Right lobe of liver (tissue), 6 donors: ENCODE data around the gene STMP1. TPM values are rescaled to one million over a fixed set of nuclear protein-coding genes. Genes with fewer than 3 reads are reported as not detected.
A peak's percentile ranks its signal among the peaks of the same experiment; 100 is the strongest.
"Not testable (repeated sequence)": the region's sequence is repeated elsewhere in the genome, so short reads cannot be mapped to it uniquely, and the experiment has no call there.

ENCODE experiments used
- ATAC-seq, 4 donors: fragments of 200-7000 bp; cut with Tn5 transposase; one replicate each; pipeline ENCODE4 v1.9.1; 2020; ENCODE audit warnings: mild to moderate bottlenecking in 4 of 4, moderate library complexity in 4 of 4
- DNase-seq, 3 donors: peaks; one replicate each; pipeline ENCODE4 v3.0.0-alpha.2; 2020
- H3K27ac ChIP-seq, 3 donors: fragments of 200-600 bp; one replicate each; pipeline ENCODE4 v1.8.0; 2022
- H3K27me3 ChIP-seq, 2 donors: fragments of 200-600 bp; one replicate each; pipeline ENCODE4 v1.8.0; 2022
- H3K36me3 ChIP-seq, 4 donors: fragments of 200-600 bp; sonication (generic) in 1 of 4; one replicate each; pipeline versions ENCODE4 v1.5.1 to v1.8.0; 2017 to 2022; ENCODE audit warnings: control low read depth in 1 of 4
- H3K4me1 ChIP-seq, 4 donors: fragments of 200-600 bp; sonication (generic) in 1 of 4; one replicate each; pipeline versions ENCODE4 v1.5.1 to v1.8.0; 2017 to 2022; ENCODE audit warnings: control low read depth in 1 of 4
- H3K4me3 ChIP-seq, 3 donors: fragments of 200-600 bp; one replicate each; pipeline ENCODE4 v1.8.0; 2022
- H3K9me3 ChIP-seq, 4 donors: fragments of 200-600 bp; sonication (generic) in 1 of 4; one replicate each; pipeline versions ENCODE4 v1.5.1 to v1.8.0; 2017 to 2022; ENCODE audit warnings: control low read depth in 1 of 4
- POLR2A ChIP-seq: fragments of 450-650 bp; IDR thresholded peaks from one replicate; pipeline ENCODE4 v1.6.1; 2017; ENCODE audit warnings: antibody characterized with exemption, mild to moderate bottlenecking
- WGBS: methylation state at CpG from one replicate; pipeline ENCODE4 v1.1.6; 2018; ENCODE audit warnings: low coverage, low lambda C conversion rate; ENCODE audit not compliant: insufficient coverage; ENCODE audit errors: missing lambda C conversion rate; 5-methylcytosine and 5-hydroxymethylcytosine counted together
- intact Hi-C, 2 donors: fragments of 100-400 bp; cut with DNase I; formaldehyde crosslinking; loops; one replicate each; pipeline versions ENCODE4 v1.11.2 to v1.14.1; 2022
- total RNA-seq, 6 experiments: library from RNA; depleted of rRNA in 2 of 6; stranded (reverse); fragments of >200 nt in 2 of 6; fragmentation: NEBNext Ultra II Directional in 3 of 6; extraction: Animal tissue kit (Norgen Biotek cat#: 25700) in 3 of 6; gene quantifications; one replicate each; pipeline versions ENCODE4 v1.1.0 to v1.2.4, GENCODE V29; 2016 to 2023
- TF ChIP-seq, protein P1 (sequence below), 4 donors: fragments of 200-600 bp in 3 of 4; fragments of 450-650 bp in 1 of 4; IDR thresholded peaks; one replicate each; pipeline versions ENCODE4 v1.5.1 to v1.8.0; 2016 to 2022; ENCODE audit warnings: antibody characterized with exemption in 4 of 4, mild to moderate bottlenecking in 2 of 4
- donor health status: DM: no; HTN: yes; CAD: no.
- donor health status: DM: no; HTN: no; CAD: no.
- donor health status: DM: no; HTN: no; CAD: no.
- donor health status: DM: no; HTN: yes; CAD: no.
- donor health status: DM: no; HTN: yes; CAD: no.

Gene STMP1
- total RNA-seq, 6 experiments from 2014 or later: 8.8 to 20.6 (median 14.6) TPM

DNA sequence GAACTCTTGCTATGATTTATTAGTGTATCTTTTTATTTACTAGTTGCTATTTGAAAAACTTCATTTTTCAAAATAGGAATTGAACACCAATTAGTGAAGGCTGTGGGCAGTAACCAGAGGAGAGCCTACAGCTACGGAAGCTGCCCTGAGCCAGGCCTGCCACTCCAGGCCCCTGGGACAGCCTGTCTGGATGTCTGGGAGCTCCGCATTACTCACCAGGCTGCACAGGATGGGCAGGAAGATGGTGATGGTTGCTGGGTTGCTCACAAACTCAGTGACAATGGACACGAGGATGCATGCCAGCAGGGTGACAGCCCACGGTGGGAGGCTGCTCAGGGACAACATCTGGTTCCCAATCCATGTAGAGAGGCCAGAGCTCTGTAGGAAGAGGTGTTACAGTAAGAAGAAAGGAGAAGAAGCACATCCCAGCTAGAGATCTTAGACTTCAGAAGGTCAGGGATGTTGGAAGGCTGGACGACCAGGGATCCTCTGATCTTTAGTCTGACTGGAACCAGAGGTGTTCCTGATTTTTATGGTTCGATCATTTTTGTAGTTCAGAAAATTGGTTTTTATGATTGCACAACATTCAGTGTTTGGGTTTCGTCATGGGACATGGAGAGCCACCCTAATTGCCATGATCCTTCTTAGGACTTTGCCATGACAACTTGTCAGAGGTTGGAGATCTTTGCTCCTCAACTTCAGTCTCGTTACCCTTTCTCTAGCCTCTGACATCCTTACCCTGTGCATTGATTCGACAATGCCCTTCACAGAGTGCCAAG is 23.2 kb downstream of the STMP1 start:
- Histone ChIP-seq H3K4me1 (no peaks in the 10 kb centered on the region), H3K9me3 (no peaks in the 10 kb centered on the region), H3K27ac (no peak overlapping the region), H3K36me3 (no peaks in the 10 kb centered on the region), H3K27me3 (no peaks in the 10 kb centered on the region), H3K4me3 (no peak overlapping the region)
- WGBS: 86% methylated on average over 7 of the region's 9 CpGs
- DNase-seq: no peak
- ATAC-seq: no peak
- intact Hi-C loops: no loop called here
- no peak for TF ChIP-seq POLR2A
- TF ChIP-seq, protein P1, sequence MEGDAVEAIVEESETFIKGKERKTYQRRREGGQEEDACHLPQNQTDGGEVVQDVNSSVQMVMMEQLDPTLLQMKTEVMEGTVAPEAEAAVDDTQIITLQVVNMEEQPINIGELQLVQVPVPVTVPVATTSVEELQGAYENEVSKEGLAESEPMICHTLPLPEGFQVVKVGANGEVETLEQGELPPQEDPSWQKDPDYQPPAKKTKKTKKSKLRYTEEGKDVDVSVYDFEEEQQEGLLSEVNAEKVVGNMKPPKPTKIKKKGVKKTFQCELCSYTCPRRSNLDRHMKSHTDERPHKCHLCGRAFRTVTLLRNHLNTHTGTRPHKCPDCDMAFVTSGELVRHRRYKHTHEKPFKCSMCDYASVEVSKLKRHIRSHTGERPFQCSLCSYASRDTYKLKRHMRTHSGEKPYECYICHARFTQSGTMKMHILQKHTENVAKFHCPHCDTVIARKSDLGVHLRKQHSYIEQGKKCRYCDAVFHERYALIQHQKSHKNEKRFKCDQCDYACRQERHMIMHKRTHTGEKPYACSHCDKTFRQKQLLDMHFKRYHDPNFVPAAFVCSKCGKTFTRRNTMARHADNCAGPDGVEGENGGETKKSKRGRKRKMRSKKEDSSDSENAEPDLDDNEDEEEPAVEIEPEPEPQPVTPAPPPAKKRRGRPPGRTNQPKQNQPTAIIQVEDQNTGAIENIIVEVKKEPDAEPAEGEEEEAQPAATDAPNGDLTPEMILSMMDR (IDR thresholded peaks at IDR 0.05): no peak

DNA sequence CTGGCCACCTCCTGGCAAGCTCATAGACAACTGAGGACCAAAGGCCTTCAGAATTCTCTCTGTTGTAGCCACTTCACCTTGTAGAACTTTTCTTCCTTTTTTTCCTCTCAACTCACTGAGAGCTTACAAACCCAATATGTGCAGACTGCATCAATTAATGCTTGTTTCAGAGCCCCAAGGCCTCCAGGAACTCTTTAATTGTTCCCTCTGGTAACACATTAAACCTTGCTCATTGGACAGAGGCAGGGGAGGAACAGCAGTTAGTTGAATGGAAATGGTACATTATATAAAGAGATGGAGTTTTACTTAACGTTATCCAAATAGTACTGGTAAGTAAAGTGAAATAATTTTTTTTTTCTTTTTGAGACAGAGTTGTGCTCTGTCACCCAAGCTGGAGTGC is 25.2 kb downstream of the STMP1 start:
- ATAC-seq (no peak), DNase-seq (no peak)
- Histone ChIP-seq H3K4me3 (no peak overlapping the region), H3K36me3 (no peaks in the 10 kb centered on the region), H3K27ac (no peak overlapping the region), H3K9me3 (no peaks in the 10 kb centered on the region), H3K4me1 (no peaks in the 10 kb centered on the region), H3K27me3 (no peaks in the 10 kb centered on the region)
- intact Hi-C loops: no loop called here
- 18% methylated on average over 1 of the region's 1 CpG for WGBS
- no peak for TF ChIP-seq POLR2A
- TF ChIP-seq, protein P1 (IDR thresholded peaks at IDR 0.05): no peak

DNA sequence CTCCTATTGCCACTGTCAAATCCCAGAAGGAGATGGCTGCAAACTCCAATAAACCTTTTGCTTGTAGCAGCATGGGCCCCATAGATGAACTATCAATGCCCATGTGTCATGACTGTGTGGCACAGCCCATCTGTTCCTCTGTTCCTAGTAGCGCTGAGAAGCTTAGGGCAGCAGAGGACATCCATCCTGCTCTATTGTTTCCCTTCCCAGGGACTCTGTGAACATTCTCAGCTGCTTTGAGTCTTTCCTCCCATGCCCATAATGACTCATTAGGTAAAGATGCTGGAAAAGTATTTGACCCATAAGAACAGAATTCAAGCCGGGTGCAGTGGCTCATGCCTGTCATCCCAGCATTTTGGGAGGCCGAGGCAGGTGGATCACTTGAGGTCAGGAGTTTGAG is 28.3 kb downstream of the STMP1 start:
- TF ChIP-seq, protein P1 (IDR thresholded peaks at IDR 0.05): no peak
- TF ChIP-seq POLR2A: no peak
- H3K27ac ChIP-seq: no peak overlapping the region
- H3K4me3 ChIP-seq: no peak overlapping the region
- no peaks in the 10 kb centered on the region for H3K36me3 ChIP-seq
- WGBS: 87% methylated on average over 3 of the region's 3 CpGs
- ATAC-seq (no peak), DNase-seq (no peak)
- no peaks in the 10 kb centered on the region for H3K27me3 ChIP-seq
- H3K9me3 ChIP-seq: no peaks in the 10 kb centered on the region
- no peaks in the 10 kb centered on the region for H3K4me1 ChIP-seq
- intact Hi-C loops: no loop called here

DNA sequence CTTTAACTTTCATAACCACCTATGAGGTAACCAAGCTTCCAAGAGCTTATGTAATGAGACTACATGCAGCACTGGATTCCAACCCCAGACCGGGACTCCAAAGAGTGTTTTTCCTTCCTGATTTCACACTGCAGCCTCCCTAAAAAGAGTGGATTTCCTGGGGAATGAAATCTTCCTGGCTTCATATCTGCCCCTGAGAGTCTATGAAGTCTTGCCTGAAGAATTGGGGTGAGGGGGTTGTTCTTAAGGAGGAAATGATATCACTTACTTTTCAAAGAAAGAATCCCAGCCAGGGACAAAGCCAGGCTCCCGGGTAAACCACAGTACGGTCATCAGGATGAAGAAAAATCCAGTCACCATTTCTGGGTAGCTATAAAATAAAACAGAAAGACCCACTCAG is 29.7 kb downstream of the STMP1 start:
- Histone ChIP-seq H3K27ac (no peak overlapping the region), H3K9me3 (no peaks in the 10 kb centered on the region), H3K36me3 (no peaks in the 10 kb centered on the region), H3K4me1 (no peaks in the 10 kb centered on the region), H3K4me3 (no peak overlapping the region), H3K27me3 (no peaks in the 10 kb centered on the region)
- intact Hi-C loops: no loop called here
- WGBS: 77% methylated on average over 3 of the region's 3 CpGs
- TF ChIP-seq, protein P1 (IDR thresholded peaks at IDR 0.05): no peak
- TF ChIP-seq POLR2A: no peak
- ATAC-seq: peak in 2 of 4 donors; percentile 54 to 62
- DNase-seq: no peak

DNA sequence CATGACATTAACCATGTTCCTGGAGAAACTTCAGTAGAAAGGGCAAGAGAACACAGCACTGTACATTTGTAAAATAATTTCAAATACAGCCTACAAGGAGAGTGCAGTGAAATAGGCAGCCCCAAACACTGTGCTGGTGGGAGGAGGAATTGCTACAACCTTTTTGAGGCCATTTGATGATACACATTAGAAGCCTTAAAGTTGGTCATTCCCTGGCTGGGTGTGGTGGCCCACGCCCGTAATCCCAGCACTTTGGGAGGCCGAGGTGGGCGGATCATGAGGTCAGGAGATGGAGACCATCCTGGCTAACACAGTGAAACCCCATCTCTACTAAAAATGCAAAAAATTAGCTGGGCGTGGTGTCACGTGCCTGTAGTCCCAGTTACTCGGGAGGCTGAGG is 30.3 kb downstream of the STMP1 start:
- H3K4me1 ChIP-seq, H3K27ac ChIP-seq, H3K4me3 ChIP-seq, H3K9me3 ChIP-seq, H3K27me3 ChIP-seq, intact Hi-C loops, DNase-seq, ATAC-seq, H3K36me3 ChIP-seq: not testable (repeated sequence)
- whole genome bisulfite sequencing: 92% methylated on average over 2 of the region's 7 CpGs
